GM13976 (cell line): ENCODE measurements around the gene PCNX2.

ENCODE experiments used
- DNase-seq: peaks from one replicate; pipeline ENCODE4 v3.0.0; 2012; ENCODE audit warnings: low spot score
- in situ Hi-C: fragments of 300-500 bp; cut with MboI; formaldehyde crosslinking; loops from one replicate; pipeline ENCODE4 v1.12.0; 2022; ENCODE audit warnings: low sequenced_read_pairs, mixed read lengths, inconsistent platforms; ENCODE audit not compliant: unreplicated experiment
- TF ChIP-seq, protein P1 (sequence below): IDR thresholded peaks from 2 replicates; pipeline ENCODE4 v1.5.1; 2012; ENCODE audit warnings: borderline replicate concordance, mild to moderate bottlenecking; ENCODE audit not compliant: insufficient read depth; ENCODE audit errors: extremely low read depth, missing control alignments, control extremely low read depth

Gene PCNX2

GRCh38 chr1:233261206-233261605 lies 34.3 kb downstream of the PCNX2 start:
- DNase-seq: peak; percentile 38
- TF ChIP-seq, protein P1, sequence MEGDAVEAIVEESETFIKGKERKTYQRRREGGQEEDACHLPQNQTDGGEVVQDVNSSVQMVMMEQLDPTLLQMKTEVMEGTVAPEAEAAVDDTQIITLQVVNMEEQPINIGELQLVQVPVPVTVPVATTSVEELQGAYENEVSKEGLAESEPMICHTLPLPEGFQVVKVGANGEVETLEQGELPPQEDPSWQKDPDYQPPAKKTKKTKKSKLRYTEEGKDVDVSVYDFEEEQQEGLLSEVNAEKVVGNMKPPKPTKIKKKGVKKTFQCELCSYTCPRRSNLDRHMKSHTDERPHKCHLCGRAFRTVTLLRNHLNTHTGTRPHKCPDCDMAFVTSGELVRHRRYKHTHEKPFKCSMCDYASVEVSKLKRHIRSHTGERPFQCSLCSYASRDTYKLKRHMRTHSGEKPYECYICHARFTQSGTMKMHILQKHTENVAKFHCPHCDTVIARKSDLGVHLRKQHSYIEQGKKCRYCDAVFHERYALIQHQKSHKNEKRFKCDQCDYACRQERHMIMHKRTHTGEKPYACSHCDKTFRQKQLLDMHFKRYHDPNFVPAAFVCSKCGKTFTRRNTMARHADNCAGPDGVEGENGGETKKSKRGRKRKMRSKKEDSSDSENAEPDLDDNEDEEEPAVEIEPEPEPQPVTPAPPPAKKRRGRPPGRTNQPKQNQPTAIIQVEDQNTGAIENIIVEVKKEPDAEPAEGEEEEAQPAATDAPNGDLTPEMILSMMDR: no peak
- in situ Hi-C loops: no loop called here

GRCh38 chr1:233257786-233258185 lies 37.7 kb downstream of the PCNX2 start:
- in situ Hi-C loops: no loop called here
- TF ChIP-seq, protein P1: no peak

DNA sequence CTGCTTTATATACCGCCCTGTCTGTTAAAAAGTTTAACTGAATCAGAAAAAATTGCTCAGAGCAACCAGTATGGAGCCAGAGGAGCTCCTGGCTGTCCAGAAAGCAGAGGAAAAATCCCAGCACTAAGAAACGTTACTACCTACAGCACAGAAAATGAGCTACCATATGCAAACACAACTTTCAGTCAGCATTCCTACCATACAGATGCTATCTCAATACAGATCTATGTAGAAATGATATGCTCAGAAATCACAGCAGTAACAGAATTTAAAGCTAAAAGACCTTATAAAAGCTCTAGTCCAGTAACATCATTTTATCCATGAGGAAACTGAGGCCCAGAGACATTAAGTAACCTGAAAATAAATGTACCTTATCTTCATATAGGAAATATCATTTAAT lies 38.7 kb downstream of the PCNX2 start:
- DNase-seq: no peak
- in situ Hi-C loops: no loop called here
- TF ChIP-seq, protein P1: no peak

More at GRCh38 chr1:233257786-233258185, 37.7 kb downstream of the PCNX2 start:
- DNase-seq: no peak

DNA sequence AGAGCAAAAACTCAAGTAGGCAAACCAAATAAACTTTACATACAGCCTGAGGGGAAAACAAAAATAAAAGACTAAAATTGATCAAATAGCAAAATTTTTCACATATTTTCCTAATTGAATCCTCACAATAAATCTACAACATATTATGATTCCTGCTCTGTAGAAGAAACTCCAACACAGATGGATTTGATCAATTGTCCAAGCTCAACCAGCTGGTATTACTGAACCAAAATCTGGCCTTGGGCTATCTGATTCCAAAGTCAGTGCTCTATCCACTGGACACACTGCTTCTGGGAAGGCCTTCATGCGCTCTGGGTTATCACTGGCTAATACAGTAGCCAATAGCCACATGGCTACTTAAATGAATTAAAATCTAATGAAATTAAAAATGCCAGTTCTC lies 39.3 kb downstream of the PCNX2 start:
- DNase-seq: no peak
- TF ChIP-seq, protein P1: no peak
- in situ Hi-C loops: no loop called here

GRCh38 chr1:233255145-233255544 lies 40.4 kb downstream of the PCNX2 start:
- DNase-seq: no peak
- TF ChIP-seq, protein P1: no peak
- in situ Hi-C loops: no loop called here

DNA sequence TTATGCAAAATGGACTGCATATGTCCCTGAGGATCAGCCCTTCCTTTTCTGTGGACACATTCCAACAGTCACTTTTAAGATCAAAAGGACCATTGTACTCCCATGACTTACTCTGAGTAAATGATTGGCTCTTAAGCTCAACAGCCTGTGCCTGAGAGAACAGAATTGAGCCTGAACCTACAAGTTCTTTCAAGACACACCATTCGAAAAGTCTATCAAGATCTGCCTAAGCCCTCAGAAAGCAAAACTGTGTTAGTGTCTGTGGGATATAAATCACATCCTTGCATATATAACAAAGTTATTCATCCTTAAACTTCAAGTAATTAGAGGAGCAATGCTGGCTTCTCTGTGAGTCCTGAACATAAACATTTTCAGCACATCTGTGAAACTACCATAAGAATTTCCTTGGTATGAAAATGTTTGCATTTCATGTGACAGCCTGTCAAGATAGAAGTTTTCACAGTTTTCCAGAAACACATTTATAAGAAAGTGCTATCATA lies 41.6 kb downstream of the PCNX2 start:
- TF ChIP-seq, protein P1: no peak
- no peak for DNase-seq
- in situ Hi-C loops: no loop called here
